Bronchial epithelial cell (primary cell): ENCODE measurements around the gene CADPS2. TPM values are rescaled to one million over a fixed set of nuclear protein-coding genes. Genes with fewer than 3 reads are reported as not detected.

ENCODE experiments used
- DNase-seq: peaks from one replicate; pipeline ENCODE4 v3.0.0-alpha.2; 2010; ENCODE audit warnings: low read depth
- FAIRE-seq: peaks from 2 replicates; lab custom pipeline; 2011; peaks lifted over from hg19 to GRCh38; lab: Jason Lieb, UNC
- H3K27me3 ChIP-seq: 2 replicates; pipeline ENCODE4 v1.5.1; 2011; ENCODE audit warnings: low read length; ENCODE audit not compliant: control insufficient read depth, insufficient read depth
- H3K36me3 ChIP-seq: 2 replicates; pipeline ENCODE4 v1.5.1; 2011; ENCODE audit warnings: low read length; ENCODE audit not compliant: control insufficient read depth, insufficient read depth
- H3K4me3 ChIP-seq: 2 replicates; pipeline ENCODE4 v1.5.1; 2011; ENCODE audit warnings: mild to moderate bottlenecking, low read depth, low read length, control low read depth
- total RNA-seq: library from RNA; depleted of rRNA; stranded (reverse); fragments of >200 nt; gene quantifications from 2 replicates; pipeline ENCODE4 v1.2.1, GENCODE V29; 2014
- TF ChIP-seq, protein P1 (sequence below): IDR thresholded peaks from 2 replicates; pipeline ENCODE4 v1.5.1; 2011; ENCODE audit warnings: mild to moderate bottlenecking, moderate library complexity, low read length, control low read depth, inconsistent platforms; ENCODE audit not compliant: insufficient read depth, severe bottlenecking

CADPS2 gene
- total RNA-seq, 1 donor from 2014 or later, result 4.2 TPM

DNA sequence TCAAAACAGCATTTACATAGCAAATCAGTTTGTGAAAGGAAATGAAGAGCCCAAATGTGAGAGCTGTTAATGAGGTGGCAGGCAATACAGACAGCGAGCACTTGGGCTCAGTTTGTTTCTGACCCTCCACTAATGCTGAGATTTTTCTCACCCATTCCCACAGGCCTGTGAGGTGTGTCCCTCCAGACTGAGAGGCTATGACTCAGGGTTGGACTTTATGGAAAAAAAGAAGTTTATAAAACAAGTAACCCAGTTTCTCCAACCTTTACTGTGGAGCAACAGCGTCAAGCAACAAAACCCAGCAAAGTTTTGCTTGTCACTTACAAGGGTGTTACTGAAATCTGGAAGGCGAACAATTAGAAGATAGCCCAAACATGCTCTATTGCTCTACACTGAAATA is 576.8 kb downstream of the CADPS2 start:
- peaks cover 69% of the 10 kb centered on the region for H3K27me3 ChIP-seq
- no peak overlapping the region for H3K4me3 ChIP-seq
- TF ChIP-seq, protein P1, sequence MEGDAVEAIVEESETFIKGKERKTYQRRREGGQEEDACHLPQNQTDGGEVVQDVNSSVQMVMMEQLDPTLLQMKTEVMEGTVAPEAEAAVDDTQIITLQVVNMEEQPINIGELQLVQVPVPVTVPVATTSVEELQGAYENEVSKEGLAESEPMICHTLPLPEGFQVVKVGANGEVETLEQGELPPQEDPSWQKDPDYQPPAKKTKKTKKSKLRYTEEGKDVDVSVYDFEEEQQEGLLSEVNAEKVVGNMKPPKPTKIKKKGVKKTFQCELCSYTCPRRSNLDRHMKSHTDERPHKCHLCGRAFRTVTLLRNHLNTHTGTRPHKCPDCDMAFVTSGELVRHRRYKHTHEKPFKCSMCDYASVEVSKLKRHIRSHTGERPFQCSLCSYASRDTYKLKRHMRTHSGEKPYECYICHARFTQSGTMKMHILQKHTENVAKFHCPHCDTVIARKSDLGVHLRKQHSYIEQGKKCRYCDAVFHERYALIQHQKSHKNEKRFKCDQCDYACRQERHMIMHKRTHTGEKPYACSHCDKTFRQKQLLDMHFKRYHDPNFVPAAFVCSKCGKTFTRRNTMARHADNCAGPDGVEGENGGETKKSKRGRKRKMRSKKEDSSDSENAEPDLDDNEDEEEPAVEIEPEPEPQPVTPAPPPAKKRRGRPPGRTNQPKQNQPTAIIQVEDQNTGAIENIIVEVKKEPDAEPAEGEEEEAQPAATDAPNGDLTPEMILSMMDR, result no peak
- DNase-seq (no peak), FAIRE-seq (no peak)
- no peaks in the 10 kb centered on the region for H3K36me3 ChIP-seq

- FAIRE-seq (no peak), DNase-seq (no peak)
- TF ChIP-seq, protein P1, result no peak
- no peak overlapping the region for H3K4me3 ChIP-seq
- no peaks in the 10 kb centered on the region for H3K36me3 ChIP-seq
- H3K27me3 ChIP-seq, result peaks cover 78% of the 10 kb centered on the region
Observed at GRCh38 chr7:122307228-122307621, 579.0 kb downstream of the CADPS2 start.

DNA sequence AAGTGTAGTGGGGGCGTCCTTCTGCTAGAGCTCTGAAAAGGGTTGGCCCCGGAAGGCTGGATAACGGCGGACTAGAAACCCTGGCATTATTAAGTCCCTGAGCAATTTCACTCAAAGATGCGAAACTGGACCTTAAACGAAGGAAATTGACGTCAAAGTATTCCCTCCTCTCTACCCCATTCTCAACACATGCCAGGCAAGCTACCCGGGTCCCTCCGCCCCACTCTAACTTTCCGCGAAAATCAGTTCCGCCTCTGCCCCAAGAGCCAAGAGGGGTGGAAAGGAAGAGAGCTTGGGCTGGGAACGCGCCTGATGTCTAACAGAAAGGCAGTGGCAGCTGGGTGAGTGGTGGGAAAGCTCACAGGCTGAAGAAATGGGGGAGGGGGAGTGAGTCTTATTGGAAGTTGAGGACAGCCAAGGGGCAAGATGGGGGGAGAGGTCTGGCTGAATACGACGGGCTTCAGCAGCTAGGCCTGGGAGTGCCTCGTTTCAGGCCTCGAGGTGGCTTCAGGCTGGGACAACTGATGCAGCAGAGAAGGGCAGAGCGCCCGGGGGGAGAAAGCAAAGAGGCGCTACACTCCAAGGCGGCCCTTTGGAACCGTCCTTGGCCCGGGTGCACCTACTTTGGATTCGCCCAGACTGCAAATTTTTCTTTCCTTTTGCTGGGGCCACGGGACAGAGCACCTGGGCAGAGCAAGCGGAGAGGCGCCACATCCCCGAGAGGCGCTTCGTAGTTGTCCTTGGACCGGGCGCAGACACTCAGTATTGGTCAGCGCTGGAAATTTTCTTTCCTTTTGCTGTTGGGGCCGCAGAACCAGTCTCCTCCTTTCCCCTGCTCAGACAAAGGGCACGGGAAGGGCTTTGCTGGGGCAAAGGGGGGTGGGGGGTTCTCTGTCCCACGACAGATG is 579.7 kb downstream of the CADPS2 start:
- no peak overlapping the region for H3K4me3 ChIP-seq
- H3K36me3 ChIP-seq, result no peaks in the 10 kb centered on the region
- no peak for FAIRE-seq
- no peak for DNase-seq
- peaks cover 82% of the 10 kb centered on the region for H3K27me3 ChIP-seq
- TF ChIP-seq, protein P1, result no peak

- Histone ChIP-seq H3K27me3 (peaks cover 75% of the 10 kb centered on the region), H3K36me3 (no peaks in the 10 kb centered on the region), H3K4me3 (no peak overlapping the region)
- TF ChIP-seq, protein P1, result no peak
- no peak for DNase-seq
- FAIRE-seq, result no peak
Observed at GRCh38 chr7:122305475-122306319, 580.6 kb downstream of the CADPS2 start.

DNA sequence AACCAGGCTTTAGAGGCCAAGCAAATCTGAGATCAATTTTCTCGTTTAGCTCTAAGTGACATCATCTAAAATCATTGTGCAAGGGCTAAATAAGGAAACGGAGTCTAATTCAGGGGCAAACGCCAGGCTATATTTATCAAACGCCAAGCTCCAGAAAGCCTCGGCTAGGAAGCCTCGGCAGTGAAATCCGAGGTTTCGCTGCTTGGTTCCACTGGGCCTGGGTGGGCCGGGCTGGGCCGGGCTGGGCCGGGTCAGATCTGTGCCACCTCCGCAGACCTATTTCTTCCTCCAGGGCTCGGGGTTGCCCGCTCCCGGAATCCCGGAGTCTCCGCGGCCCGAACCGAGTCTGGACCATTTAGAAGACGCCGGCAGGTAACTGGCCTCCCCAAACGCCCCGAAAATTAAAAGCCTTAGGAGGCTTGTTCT is 581.3 kb downstream of the CADPS2 start:
- Histone ChIP-seq H3K27me3 (peaks cover 75% of the 10 kb centered on the region), H3K36me3 (no peaks in the 10 kb centered on the region), H3K4me3 (no peak overlapping the region)
- DNase-seq (peak; percentile 13), FAIRE-seq (no peak)
- TF ChIP-seq, protein P1, result no peak
